Measurements from ENCODE around the gene ARHGAP6.

ARHGAP6 gene

GRCh38 chrX:11683057-11683456, 17.3 kb upstream of the ARHGAP6 start:
- H3K4me2 ChIP-seq = no peak overlapping the region
- no peak overlapping the region for H3K9ac ChIP-seq
- H3K4me1 ChIP-seq = no peaks in the 10 kb centered on the region
- TF ChIP-seq Cebpa-rat (IDR thresholded peaks at IDR 0.05) = no peak
- no peaks in the 10 kb centered on the region; the same call in 1 of the 2 replicates for H4K20me1 ChIP-seq
- H3K27me3 ChIP-seq = peaks cover 72% of the 10 kb centered on the region
- H3K9me3 ChIP-seq = no peaks in the 10 kb centered on the region
- no peak overlapping the region for H3K27ac ChIP-seq
- H3K36me3 ChIP-seq = no peaks in the 10 kb centered on the region
- no peak overlapping the region for H3K4me3 ChIP-seq

DNA sequence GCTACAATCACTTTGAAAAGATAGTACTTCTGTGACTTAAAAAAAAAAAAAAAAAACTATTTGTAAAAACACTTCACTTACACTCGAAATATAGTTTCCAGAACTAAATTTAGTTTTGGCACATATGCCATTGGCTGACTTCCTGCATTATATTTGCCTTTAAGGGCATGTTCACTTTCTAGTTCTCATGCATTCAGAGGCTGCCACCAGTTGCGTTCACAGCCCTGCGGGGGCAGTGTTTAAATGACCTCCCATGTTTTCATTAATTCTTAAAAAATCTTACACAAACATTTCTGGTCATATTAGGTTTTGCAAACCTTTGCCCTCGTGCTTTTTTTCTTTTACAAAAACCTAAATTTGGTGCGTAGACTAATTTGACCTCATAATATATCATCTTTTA, 12.4 kb upstream of the ARHGAP6 start:
- Histone ChIP-seq H3K27ac (no peak overlapping the region), H3K4me2 (no peak overlapping the region), H3K9me3 (no peaks in the 10 kb centered on the region; the same call in 1 of the 2 replicates), H3K4me1 (no peaks in the 10 kb centered on the region), H3K36me3 (no peaks in the 10 kb centered on the region), H3K4me3 (no peak overlapping the region), H3K9ac (no peak overlapping the region), H3K27me3 (peaks cover 76% of the 10 kb centered on the region), H4K20me1 (no peaks in the 10 kb centered on the region)
- TF ChIP-seq Cebpa-rat (IDR thresholded peaks at IDR 0.05) = no peak

DNA sequence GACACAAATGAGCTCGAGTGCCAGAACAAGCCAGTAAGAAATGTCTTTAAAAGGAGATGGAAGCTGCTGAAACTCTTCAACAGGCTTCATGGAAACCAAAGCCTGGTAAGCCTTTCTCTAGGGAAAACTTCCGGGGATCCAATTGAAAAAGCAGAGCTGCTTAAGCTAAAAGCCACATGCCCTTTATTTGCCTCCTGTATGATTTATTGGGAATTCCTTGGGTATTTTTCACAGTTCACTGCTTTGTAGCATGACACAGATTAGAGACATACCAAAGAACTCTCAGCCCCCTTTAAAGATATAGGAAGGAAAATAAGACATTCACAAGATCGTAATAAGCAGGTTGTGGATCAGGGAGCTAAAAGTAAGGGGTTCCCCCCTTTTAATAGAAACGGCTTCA, 6.5 kb upstream of the ARHGAP6 start:
- Histone ChIP-seq H3K27me3 (peaks cover 87% of the 10 kb centered on the region), H3K4me3 (no peak overlapping the region), H3K4me2 (no peak overlapping the region), H3K9me3 (no peaks in the 10 kb centered on the region; the same call in 1 of the 2 replicates), H3K9ac (no peak overlapping the region), H3K36me3 (no peaks in the 10 kb centered on the region), H3K4me1 (no peaks in the 10 kb centered on the region), H3K27ac (no peak overlapping the region), H4K20me1 (no peaks in the 10 kb centered on the region)
- no peak for TF ChIP-seq Cebpa-rat (IDR thresholded peaks at IDR 0.05)

DNA sequence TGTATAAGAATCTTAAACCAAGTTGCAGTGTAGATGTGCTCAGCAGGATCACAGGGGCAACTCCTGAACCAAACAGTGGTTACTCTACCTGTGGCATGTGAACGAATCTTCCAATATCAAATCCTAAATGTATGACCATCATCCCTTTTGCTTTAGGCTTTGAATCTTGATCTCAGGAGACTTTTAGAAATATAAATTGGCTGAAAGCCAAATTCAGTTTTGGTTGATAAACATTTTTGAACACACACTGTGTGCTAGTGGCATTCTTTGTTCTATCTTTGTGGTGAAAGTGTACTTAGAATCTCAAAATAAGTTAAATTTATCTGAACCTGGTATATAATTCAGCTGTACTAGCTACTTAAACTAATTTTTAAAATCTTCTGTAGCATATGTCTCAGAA, 4.6 kb upstream of the ARHGAP6 start:
- H3K4me1 ChIP-seq = no peaks in the 10 kb centered on the region
- no peaks in the 10 kb centered on the region for H4K20me1 ChIP-seq
- H3K27me3 ChIP-seq = peaks cover 82% of the 10 kb centered on the region
- H3K27ac ChIP-seq = no peak overlapping the region
- H3K36me3 ChIP-seq = no peaks in the 10 kb centered on the region
- no peak for TF ChIP-seq Cebpa-rat (IDR thresholded peaks at IDR 0.05)
- H3K4me3 ChIP-seq = no peak overlapping the region
- H3K9me3 ChIP-seq = peaks cover 14% of the 10 kb centered on the region
- no peak overlapping the region for H3K9ac ChIP-seq
- H3K4me2 ChIP-seq = no peak overlapping the region

GRCh38 chrX:11666952-11667685, 1.4 kb upstream of the ARHGAP6 start:
- H3K4me1 ChIP-seq = no peaks in the 10 kb centered on the region
- H3K27ac ChIP-seq = no peak overlapping the region
- H3K4me2 ChIP-seq = no peak overlapping the region
- H3K9me3 ChIP-seq = peaks cover 33% of the 10 kb centered on the region
- no peak overlapping the region for H3K4me3 ChIP-seq
- no peaks in the 10 kb centered on the region for H4K20me1 ChIP-seq
- no peaks in the 10 kb centered on the region for H3K36me3 ChIP-seq
- H3K27me3 ChIP-seq = peaks cover 78% of the 10 kb centered on the region
- no peak for TF ChIP-seq Cebpa-rat (IDR thresholded peaks at IDR 0.05)
- H3K9ac ChIP-seq = no peak overlapping the region

DNA sequence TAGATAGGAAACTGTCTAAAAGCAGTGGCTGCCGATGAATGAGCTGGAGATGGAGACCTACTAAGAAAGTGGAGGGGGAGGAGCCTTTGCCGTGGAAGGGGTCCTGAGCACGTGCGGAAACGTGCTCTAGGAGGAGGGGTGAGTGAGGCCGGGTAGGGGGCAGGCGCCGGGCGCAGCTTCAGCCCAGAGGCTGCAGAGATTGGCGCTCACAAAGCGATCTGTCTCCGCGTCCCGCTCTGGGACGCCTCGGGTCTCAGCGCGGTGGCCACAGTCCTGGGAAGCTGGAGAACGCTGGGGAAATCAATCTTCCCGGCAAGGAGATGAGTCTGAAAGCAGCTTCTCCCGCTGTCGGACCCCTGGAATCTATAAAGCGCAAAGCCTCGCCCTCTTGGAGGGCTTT, 444 bp upstream of the ARHGAP6 start:
- H3K27ac ChIP-seq = no peak overlapping the region
- H3K9ac ChIP-seq = no peak overlapping the region
- peaks cover 33% of the 10 kb centered on the region for H3K9me3 ChIP-seq
- H3K4me1 ChIP-seq = no peaks in the 10 kb centered on the region
- TF ChIP-seq Cebpa-rat (IDR thresholded peaks at IDR 0.05) = no peak
- H3K4me3 ChIP-seq = no peak overlapping the region
- H4K20me1 ChIP-seq = no peaks in the 10 kb centered on the region
- H3K4me2 ChIP-seq = no peak overlapping the region
- H3K36me3 ChIP-seq = no peaks in the 10 kb centered on the region
- H3K27me3 ChIP-seq = peaks cover 78% of the 10 kb centered on the region

- Histone ChIP-seq H3K9me3 (peaks cover 33% of the 10 kb centered on the region), H3K4me1 (no peaks in the 10 kb centered on the region), H3K36me3 (no peaks in the 10 kb centered on the region), H3K4me2 (no peak overlapping the region), H4K20me1 (no peaks in the 10 kb centered on the region), H3K27me3 (peaks cover 81% of the 10 kb centered on the region), H3K4me3 (no peak overlapping the region), H3K27ac (no peak overlapping the region), H3K9ac (no peak overlapping the region)
- TF ChIP-seq Cebpa-rat (IDR thresholded peaks at IDR 0.05) = no peak
These were observed 1.2 kb downstream of the ARHGAP6 start for GRCh38 chrX:11664211-11665167.

DNA sequence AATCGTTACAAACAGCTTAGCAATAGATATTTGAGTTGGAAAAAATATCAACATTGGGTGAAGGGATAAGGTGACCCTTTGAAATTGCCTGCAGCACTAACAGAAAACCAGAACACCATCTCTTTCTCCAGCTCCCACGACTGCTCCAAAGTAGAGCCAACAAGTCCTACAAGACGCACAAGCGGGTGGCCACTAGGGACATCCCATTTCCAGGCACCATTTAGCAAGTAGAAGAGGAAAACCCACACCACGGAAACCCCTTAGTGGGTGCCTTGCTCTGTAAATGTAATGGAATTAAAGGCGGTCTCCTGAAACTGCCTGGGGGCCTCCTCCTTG, 1.9 kb downstream of the ARHGAP6 start:
- Histone ChIP-seq H3K4me3 (no peak overlapping the region), H3K27ac (no peak overlapping the region), H3K9me3 (peaks cover 33% of the 10 kb centered on the region), H3K4me2 (no peak overlapping the region), H4K20me1 (no peaks in the 10 kb centered on the region), H3K36me3 (no peaks in the 10 kb centered on the region), H3K27me3 (peaks cover 81% of the 10 kb centered on the region), H3K9ac (no peak overlapping the region), H3K4me1 (no peaks in the 10 kb centered on the region)
- no peak for TF ChIP-seq Cebpa-rat (IDR thresholded peaks at IDR 0.05)

DNA sequence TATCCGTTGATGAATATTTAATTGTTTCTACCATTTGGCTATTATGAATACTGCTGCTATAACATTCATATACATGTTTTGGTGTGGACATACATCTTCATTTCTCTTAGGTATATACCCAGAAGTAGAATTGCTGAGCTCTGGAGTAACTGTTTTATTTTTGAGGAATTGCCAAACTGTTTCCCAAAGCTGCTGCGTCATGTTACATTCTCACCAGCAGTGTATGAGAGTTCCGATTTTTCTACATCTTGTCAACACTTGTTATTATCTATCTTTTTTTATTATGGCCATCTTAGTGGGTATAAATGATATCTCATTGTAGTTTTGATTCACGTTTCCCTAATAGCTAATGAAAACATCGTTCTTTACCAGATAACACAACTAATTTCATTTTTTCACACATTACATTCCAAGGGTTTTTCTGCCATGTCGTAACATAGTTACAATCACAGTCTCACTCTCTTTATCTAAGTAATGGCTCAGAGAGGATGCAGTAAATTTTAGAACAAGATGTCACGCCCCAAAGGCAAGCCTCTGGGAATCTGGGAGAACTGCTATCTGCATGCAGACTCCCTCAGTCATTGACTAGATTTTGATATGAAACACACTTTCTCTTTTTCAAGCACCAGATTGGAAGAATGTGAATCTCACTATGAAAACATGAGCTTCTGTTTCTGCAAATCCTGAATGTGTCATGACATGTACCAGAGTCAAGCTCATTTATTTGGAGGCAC, 10.3 kb downstream of the ARHGAP6 start:
- TF ChIP-seq Cebpa-rat (IDR thresholded peaks at IDR 0.05) = no peak
- peaks cover 97% of the 10 kb centered on the region for H3K27me3 ChIP-seq

More for the DNA sequence above, 10.3 kb downstream of the ARHGAP6 start:
- Histone ChIP-seq H4K20me1 (no peaks in the 10 kb centered on the region), H3K4me1 (no peaks in the 10 kb centered on the region), H3K9ac (no peak overlapping the region), H3K27ac (no peak overlapping the region), H3K4me2 (no peak overlapping the region), H3K4me3 (no peak overlapping the region), H3K9me3 (no peaks in the 10 kb centered on the region), H3K36me3 (no peaks in the 10 kb centered on the region)

All from BLaER1 (cell line).